ENCODE data around the gene NCOA5.

Gene NCOA5

DNA sequence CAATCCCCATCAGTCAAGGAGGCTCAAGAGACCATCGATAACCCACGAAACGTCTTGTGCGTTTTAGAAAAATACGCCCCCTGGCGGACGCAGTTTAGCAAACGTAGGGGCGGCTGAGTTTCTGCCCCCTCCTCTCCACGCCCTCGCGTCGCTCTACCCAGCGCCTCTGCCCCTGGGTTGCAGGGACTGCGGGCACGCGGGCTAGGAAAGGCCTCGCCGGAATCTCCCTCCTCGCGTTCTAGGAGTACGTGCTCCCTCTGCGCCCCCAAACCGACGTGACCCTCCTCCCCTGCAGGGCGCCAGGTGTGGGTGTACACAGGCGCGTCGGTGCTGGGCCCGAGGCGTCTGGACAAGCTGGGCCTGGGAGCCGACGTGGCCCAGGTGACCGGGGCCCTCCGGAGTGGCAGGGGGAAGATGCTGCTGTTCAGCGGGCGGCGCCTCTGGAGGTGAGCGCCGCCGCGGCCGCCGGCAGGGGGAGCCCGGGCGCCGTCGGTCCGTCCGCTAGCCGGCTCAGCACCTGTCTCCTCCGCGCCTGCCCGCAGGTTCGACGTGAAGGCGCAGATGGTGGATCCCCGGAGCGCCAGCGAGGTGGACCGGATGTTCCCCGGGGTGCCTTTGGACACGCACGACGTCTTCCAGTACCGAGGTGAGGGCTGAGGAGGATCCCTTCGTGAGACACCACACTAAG is 75.8 kb downstream of the NCOA5 start:
- DNase-seq (ENCODE audit: low spot score), result no peak

DNA sequence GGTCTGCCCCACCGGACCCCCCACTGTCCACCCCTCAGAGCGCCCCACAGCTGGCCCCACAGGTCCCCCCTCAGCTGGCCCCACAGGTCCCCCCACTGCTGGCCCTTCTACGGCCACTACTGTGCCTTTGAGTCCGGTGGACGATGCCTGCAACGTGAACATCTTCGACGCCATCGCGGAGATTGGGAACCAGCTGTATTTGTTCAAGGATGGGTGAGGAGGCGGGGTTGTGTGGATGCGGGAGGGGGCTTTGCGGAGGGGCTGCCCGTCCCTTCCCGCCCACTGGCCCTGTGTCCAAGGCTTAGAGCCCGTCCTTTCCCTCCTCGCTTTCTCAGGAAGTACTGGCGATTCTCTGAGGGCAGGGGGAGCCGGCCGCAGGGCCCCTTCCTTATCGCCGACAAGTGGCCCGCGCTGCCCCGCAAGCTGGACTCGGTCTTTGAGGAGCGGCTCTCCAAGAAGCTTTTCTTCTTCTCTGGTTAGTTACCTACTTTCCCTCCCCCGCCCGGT is 76.4 kb downstream of the NCOA5 start:
- DNase-seq (ENCODE audit: low spot score), result no peak

DNA sequence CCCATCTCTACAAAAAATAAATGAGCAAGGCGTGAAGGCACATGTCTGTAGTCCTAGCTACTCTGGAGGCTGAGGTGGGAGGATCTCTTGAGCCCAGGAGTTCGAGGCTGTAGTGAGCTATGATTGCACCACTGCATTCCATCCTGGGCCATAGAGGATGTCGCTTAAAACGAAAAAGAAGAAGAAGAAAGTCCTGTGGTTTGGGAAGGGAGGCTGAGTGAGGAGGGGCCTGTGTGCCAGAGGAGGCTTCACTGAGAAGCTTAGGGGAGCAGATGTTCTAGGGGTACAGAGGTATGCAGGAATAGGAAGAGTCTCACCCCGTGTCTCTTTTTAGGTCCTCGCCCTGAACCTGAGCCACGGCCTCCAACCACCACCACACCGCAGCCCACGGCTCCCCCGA is 76.8 kb downstream of the NCOA5 start:
- DNase-seq (ENCODE audit: low spot score), result no peak

DNA sequence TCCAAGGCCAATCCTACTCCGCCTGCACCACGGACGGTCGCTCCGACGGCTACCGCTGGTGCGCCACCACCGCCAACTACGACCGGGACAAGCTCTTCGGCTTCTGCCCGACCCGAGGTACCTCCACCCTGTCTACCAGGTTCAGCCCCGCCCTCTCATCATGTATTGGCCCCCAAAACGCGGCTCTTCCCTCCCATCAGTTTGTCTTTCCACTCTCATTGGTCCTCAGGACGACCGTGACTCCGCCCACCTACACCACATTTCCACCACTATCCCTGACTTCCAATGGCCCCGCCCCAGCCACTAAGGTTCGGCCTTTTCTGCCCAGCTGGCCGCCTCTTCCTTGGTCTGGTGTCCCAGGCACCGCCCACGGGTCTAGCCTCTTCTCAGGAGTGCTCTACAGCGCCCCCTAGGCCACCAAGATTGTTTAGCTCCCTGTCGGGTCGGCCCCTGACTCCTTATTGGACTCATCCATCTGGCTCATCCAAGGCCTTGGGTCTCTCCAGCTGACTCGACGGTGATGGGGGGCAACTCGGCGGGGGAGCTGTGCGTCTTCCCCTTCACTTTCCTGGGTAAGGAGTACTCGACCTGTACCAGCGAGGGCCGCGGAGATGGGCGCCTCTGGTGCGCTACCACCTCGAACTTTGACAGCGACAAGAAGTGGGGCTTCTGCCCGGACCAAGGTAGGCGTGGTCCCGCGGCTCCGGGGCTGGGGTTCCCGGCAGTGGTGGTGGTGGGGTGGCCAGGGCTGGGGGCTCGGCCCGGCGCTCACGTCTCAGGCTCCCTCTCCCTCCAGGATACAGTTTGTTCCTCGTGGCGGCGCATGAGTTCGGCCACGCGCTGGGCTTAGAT is 77.9 kb downstream of the NCOA5 start:
- DNase-seq (ENCODE audit: low spot score), result no peak
